ENCODE data around the gene ZNF445.

Gene ZNF445

DNA sequence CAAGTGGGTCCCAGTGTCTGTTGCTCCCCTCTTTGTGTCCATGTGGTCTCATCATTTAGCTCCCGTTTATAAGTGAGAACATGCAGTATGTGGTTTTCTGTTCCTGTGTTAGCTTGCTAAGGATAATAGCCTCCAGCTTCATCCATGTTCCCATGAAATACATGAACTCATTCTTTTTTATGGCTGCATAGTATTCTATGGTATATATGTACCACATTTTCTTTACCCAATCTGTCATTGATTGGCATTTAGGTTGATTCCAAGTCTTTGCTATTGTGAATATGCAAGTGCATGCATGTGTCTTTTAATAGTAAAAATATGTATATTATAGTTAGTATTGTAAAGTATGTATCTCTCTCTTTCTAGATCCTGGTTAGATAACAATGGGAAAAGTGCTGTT is 85.0 kb downstream of the ZNF445 start:
- TF ChIP-seq, protein P1, sequence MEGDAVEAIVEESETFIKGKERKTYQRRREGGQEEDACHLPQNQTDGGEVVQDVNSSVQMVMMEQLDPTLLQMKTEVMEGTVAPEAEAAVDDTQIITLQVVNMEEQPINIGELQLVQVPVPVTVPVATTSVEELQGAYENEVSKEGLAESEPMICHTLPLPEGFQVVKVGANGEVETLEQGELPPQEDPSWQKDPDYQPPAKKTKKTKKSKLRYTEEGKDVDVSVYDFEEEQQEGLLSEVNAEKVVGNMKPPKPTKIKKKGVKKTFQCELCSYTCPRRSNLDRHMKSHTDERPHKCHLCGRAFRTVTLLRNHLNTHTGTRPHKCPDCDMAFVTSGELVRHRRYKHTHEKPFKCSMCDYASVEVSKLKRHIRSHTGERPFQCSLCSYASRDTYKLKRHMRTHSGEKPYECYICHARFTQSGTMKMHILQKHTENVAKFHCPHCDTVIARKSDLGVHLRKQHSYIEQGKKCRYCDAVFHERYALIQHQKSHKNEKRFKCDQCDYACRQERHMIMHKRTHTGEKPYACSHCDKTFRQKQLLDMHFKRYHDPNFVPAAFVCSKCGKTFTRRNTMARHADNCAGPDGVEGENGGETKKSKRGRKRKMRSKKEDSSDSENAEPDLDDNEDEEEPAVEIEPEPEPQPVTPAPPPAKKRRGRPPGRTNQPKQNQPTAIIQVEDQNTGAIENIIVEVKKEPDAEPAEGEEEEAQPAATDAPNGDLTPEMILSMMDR (IDR thresholded peaks at IDR 0.05; ENCODE audit: extremely low read depth, missing control alignments), result no peak

DNA sequence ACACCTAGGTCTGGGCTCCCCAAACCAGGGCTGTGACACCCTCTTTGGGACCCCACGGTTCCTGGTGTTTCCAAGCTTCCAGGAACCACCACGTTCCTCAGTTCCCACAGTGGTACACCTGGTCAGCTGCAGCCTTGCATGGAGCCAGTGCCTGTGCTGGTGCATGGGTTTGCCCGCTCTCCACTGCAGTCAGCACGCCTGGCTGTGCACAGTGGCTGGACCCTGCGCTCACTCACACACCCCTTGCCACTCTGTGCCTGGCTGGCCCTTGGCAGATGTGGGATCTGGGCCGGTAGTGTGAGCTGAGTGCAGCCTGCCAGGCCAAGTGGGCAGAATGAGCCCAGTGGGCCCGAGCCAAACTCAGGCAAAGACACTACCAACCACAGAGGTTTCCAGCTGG is 90.1 kb downstream of the ZNF445 start:
- TF ChIP-seq, protein P1 (IDR thresholded peaks at IDR 0.05; ENCODE audit: extremely low read depth, missing control alignments), result no peak

More for the DNA sequence above, 85.0 kb downstream of the ZNF445 start:
- no peak for DNase-seq (ENCODE audit: low spot score)

More for the DNA sequence above, 90.1 kb downstream of the ZNF445 start:
- DNase-seq (ENCODE audit: low spot score), result no peak

All from GM20000 (cell line).